BLaER1 treated with 17β-estradiol and CSF1 and Interleukin-3, amounts not matched to agents 10 nM and 100 nM (cell line): ENCODE results near the gene SECISBP2L.
"Not testable (repeated sequence)": the region's sequence is repeated elsewhere in the genome, so short reads cannot be mapped to it uniquely, and the experiment has no call there.

ENCODE experiments used
- H3K27ac ChIP-seq, 11 experiments: shearing (Covaris generic); formaldehyde crosslinking; 2 replicates each; pipeline ENCODE4 v1.8.1; 2022
- H3K27me3 ChIP-seq, 11 experiments: shearing (Covaris generic); formaldehyde crosslinking; 2 replicates each; pipeline ENCODE4 v1.8.1; 2022
- H3K36me3 ChIP-seq, 11 experiments: shearing (Covaris generic); formaldehyde crosslinking; 2 replicates each; pipeline ENCODE4 v1.8.1; 2022
- H3K4me1 ChIP-seq, 10 experiments: shearing (Covaris generic); formaldehyde crosslinking; 2 replicates each; pipeline ENCODE4 v1.8.1; 2022
- H3K4me2 ChIP-seq, 11 experiments: shearing (Covaris generic); formaldehyde crosslinking; 2 replicates each; pipeline ENCODE4 v1.8.1; 2022
- H3K4me3 ChIP-seq, 10 experiments: shearing (Covaris generic); formaldehyde crosslinking; 2 replicates each; pipeline ENCODE4 v1.8.1; 2022
- H3K9ac ChIP-seq, 11 experiments: shearing (Covaris generic); formaldehyde crosslinking; 2 replicates each; pipeline ENCODE4 v1.8.1; 2022
- H3K9me3 ChIP-seq, 11 experiments: shearing (Covaris generic); formaldehyde crosslinking; replicated peaks in 1 of 11; 2 replicates each; pipeline ENCODE4 v1.8.1; 2022
- H4K20me1 ChIP-seq, 11 experiments: shearing (Covaris generic); formaldehyde crosslinking; 2 replicates each; pipeline ENCODE4 v1.8.1; 2022
- Cebpa-rat ChIP-seq, 11 experiments: shearing (Covaris generic); IDR thresholded peaks; 2 replicates each; pipeline ENCODE4 v1.8.1; 2022

Gene SECISBP2L

DNA sequence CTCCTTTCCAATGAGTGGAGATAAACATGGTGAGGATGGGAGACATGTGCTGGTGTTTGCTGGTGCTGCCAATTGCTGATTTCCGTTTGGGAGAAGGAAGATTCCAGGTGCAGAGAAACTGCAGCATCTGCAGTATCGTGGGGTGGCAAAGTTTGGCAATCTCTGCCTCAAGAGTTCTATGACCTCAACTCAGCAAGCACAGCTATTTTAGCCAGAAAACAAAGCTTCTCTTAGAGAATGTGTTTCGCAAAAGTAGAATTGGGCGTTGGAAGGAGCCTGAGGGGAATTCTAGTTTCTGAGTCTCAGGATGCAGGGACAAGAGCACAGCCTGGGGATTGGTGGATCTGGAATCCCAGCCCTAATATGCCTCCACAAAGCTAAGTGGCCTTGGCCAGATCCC is 64.3 kb downstream of the SECISBP2L start:
- Histone ChIP-seq H3K27me3 (peaks cover 0 to under 1% (median 0%) of the 10 kb centered on the region in 11 experiments; a peak in 1 of 22 replicates), H3K4me2 (no peak overlapping the region), H4K20me1 (no peaks in the 10 kb centered on the region), H3K9me3 (0 out of 22 replicates have a peak, but pooled peaks cover 0 to 4% (median 0%) of the 10 kb centered on the region in 11 experiments), H3K36me3 (0 out of 22 replicates have a peak, but pooled peaks cover 0 to 1% (median 0%) of the 10 kb centered on the region in 11 experiments), H3K9ac (no peak overlapping the region), H3K4me1 (no peaks in the 10 kb centered on the region; a peak in 1 of 20 replicates), H3K4me3 (no peak overlapping the region), H3K27ac (no peak overlapping the region)
- TF ChIP-seq Cebpa-rat (IDR thresholded peaks at IDR 0.05): no peak

DNA sequence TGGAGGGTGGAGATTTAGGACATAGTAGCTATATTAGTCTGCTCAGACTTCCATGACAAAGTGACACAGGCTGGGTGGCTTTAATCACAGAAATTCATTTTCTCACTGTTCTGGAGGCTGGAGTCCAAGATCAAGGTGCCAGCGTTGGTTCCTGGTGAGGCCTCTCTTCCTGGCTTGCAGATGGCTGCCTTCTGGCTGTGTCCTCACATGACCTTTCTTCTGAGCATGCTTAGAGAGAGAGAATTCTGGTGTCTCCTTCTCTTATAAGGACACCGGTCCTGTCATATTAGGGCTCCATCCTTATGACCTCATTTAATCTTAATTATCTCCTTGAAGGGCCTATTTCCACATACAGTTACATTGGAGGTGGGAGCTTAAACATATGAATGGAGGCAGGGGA is 67.6 kb downstream of the SECISBP2L start:
- Histone ChIP-seq H3K27ac (no peak overlapping the region), H3K4me3 (no peak overlapping the region)
- no peak for TF ChIP-seq Cebpa-rat (IDR thresholded peaks at IDR 0.05)

DNA sequence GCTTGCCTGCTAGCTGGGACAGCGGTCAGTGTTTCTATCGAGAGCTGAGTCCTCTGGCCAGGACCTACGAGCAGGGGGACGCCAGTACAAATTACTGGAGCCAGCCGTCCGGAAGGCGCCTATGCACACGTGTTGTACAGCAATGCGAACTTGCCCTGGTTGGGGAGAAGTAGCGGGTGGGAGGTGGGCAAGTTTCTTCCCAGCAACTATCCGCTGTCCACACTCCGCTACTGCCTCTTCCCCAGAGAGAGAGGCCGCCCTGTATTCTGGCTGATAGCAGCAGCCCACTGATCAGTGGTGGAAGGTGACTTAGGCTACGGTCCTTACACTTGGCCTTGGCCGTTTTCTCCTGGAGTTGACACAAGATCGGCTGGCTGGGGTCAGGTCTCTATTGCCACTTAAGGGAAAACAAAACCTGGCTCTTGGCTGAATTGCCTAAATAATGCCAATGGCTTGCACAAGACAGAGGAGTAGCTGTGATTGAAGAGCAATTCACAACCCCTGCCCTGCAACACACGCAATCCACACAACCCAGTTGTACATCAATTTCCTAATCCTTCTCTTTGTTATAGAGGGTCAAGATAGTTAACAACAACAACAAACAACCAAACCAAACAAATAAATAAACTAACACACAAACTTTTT is 69.7 kb downstream of the SECISBP2L start:
- H3K27ac ChIP-seq: no peak overlapping the region
- H3K9ac ChIP-seq: peak overlapping the region in 4 of 11 experiments; percentile 59 to 70 (median 62); a peak in 3 of 22 replicates

More for the DNA sequence above, 67.6 kb downstream of the SECISBP2L start:
- Histone ChIP-seq H3K27me3 (peaks cover 9 to 23% (median 18%) of the 10 kb centered on the region in 11 experiments; a peak in 21 of 22 replicates), H4K20me1 (no peaks in the 10 kb centered on the region), H3K36me3 (no peaks in the 10 kb centered on the region), H3K4me1 (peaks cover 0 to 10% (median 4%) of the 10 kb centered on the region in 10 experiments; a peak in 10 of 20 replicates), H3K9ac (no peak overlapping the region), H3K4me2 (no peak overlapping the region), H3K9me3 (peaks cover 0 to 9% (median 0%) of the 10 kb centered on the region in 11 experiments; a peak in 1 of 22 replicates)

DNA sequence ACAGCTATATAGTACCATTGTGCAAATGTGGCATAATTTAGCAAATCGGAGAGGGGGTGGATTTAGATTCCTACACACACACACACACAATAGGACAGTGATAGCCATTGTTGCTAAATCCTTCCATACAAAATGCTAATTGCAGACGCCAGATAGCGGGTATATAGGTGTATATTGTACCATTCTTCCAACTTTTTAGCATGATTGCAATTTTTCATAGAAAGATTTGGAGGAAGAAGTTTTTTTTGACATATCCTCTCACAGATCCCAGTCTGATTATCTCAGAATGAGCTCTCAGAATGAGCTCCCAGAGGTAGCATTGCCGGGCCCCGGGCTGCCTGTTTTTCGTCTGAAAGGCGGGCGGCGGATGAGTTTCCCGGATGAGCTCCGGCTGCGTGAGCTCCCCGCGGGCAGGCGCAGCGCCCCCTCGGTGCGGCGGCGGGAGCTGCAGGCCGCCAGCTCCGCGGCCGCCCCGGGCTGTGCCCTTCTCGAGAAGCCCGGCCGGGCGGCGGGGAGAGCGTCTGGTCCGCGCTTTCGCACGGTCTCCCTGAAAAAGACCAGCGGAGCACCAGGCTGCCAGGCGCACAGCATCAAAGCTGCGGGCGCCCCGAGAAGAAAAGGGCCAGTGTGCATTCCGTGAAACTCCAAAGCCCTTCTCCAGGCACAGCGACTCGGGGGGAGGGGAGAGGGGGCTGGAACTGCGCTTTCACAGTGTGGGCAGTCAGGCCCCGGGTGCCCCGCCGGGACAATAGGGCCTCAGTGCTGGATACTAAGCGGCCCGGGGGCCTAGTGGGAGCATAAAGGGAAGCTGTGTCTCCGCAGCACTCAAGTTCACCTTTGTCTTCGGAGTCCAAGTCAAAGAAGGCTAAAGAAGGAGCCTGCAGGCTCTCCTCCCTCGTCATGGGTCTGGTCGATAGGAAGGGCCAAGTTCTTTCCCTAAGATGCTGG is 70.5 kb downstream of the SECISBP2L start:
- H3K9ac ChIP-seq: peak overlapping the region; percentile 26 to 72 (median 64); a peak in 20 of 22 replicates

More for the DNA sequence above, 69.7 kb downstream of the SECISBP2L start:
- peak overlapping the region in 10 of 11 experiments; percentile 75 to 95 (median 88); a peak in 20 of 22 replicates for H3K4me2 ChIP-seq
- H4K20me1 ChIP-seq: no peaks in the 10 kb centered on the region
- no peaks in the 10 kb centered on the region for H3K36me3 ChIP-seq
- peak overlapping the region in 5 of 10 experiments; percentile 51 to 69 (median 57); a peak in 5 of 20 replicates for H3K4me3 ChIP-seq
- no peak for TF ChIP-seq Cebpa-rat (IDR thresholded peaks at IDR 0.05)
- peaks cover 9 to 23% (median 18%) of the 10 kb centered on the region in 11 experiments; a peak in 21 of 22 replicates for H3K27me3 ChIP-seq
- peaks cover 0 to 9% (median 0%) of the 10 kb centered on the region in 11 experiments; a peak in 1 of 22 replicates for H3K9me3 ChIP-seq
- H3K4me1 ChIP-seq: peaks cover 0 to 10% (median 4%) of the 10 kb centered on the region in 10 experiments; a peak in 10 of 20 replicates

DNA sequence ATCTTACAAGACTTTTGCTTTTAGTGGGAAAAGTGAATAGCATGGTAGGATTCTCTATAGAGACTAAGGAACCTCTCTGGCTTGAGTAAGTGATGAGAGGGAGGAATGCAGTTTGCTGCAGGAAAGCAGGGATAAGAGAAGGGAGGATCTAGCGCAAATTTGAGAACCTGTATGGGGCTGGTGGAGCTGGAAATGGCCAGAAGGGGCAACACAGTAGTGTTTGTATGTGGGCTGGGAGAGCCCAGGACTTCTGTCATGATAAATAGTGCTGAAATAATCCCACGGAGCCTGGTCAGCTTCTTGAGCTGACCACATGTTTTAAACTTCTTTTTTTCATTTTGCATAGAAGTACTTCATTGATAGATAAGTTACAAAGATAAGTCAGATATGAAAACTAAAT is 71.4 kb downstream of the SECISBP2L start:
- Histone ChIP-seq H3K27ac (no peak overlapping the region), H3K27me3 (peaks cover 9 to 23% (median 18%) of the 10 kb centered on the region in 11 experiments; a peak in 21 of 22 replicates), H3K4me1 (peaks cover 0 to 10% (median 4%) of the 10 kb centered on the region in 10 experiments; a peak in 10 of 20 replicates), H3K4me2 (no peak overlapping the region), H3K36me3 (no peaks in the 10 kb centered on the region), H3K4me3 (no peak overlapping the region), H3K9ac (no peak overlapping the region), H3K9me3 (peaks cover 0 to 9% (median 0%) of the 10 kb centered on the region in 11 experiments; a peak in 1 of 22 replicates), H4K20me1 (no peaks in the 10 kb centered on the region)
- no peak for TF ChIP-seq Cebpa-rat (IDR thresholded peaks at IDR 0.05)

More for the DNA sequence above, 70.5 kb downstream of the SECISBP2L start:
- H3K4me3 ChIP-seq: peak overlapping the region; percentile 45 to 69 (median 52); a peak in 19 of 20 replicates
- no peaks in the 10 kb centered on the region for H3K36me3 ChIP-seq
- peaks cover 0 to 10% (median 4%) of the 10 kb centered on the region in 10 experiments; a peak in 10 of 20 replicates for H3K4me1 ChIP-seq
- H3K9me3 ChIP-seq: peaks cover 0 to 9% (median 0%) of the 10 kb centered on the region in 11 experiments; a peak in 1 of 22 replicates
- no peak overlapping the region for H3K27ac ChIP-seq
- peak overlapping the region; percentile 75 to 95 (median 88) for H3K4me2 ChIP-seq
- peaks cover 9 to 23% (median 18%) of the 10 kb centered on the region in 11 experiments; a peak in 21 of 22 replicates for H3K27me3 ChIP-seq
- no peaks in the 10 kb centered on the region for H4K20me1 ChIP-seq
- no peak for TF ChIP-seq Cebpa-rat (IDR thresholded peaks at IDR 0.05)

DNA sequence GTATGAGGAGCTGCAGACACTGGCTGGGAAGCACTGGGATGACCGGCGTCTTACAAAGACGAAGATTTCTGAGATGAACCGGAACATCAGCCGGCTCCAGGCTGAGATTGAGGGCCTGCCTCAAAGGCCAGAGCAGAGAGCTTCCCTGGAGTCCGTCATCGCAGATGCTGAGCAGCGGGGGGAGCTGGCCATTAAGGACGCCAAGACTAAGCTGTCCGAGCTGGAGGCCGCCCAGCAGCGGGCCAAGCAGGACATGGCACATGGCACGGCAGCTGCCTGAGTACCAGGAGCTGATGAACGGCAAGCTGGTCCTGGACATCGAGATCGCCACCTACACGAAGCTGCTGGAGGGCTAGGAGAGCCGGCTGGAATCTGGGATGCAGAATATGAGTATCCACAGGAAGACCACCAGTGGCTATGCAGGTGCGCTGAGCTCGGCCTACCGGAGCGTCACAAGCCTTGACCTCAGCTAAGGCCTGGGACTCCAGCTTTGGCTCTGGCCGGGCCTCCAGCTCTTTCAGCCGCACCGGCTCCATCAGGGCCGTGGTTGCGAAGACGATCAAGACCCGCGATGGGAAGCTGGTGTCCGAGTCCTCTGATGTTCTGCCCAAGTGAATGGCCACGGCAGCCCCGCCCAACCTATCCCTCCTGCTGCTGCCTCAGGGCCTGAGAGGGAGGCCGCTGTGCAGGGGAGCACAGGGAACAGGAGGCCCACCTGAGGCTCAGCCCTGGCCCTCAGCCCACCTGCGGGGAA is 73.3 kb downstream of the SECISBP2L start:
- no peak overlapping the region for H3K4me3 ChIP-seq
- H3K4me1 ChIP-seq: peaks cover 0 to 10% (median 4%) of the 10 kb centered on the region in 10 experiments; a peak in 10 of 20 replicates
- no peaks in the 10 kb centered on the region for H4K20me1 ChIP-seq
- H3K4me2 ChIP-seq: no peak overlapping the region
- no peak for TF ChIP-seq Cebpa-rat (IDR thresholded peaks at IDR 0.05)
- no peaks in the 10 kb centered on the region for H3K36me3 ChIP-seq
- H3K9me3 ChIP-seq: peaks cover 0 to 9% (median 0%) of the 10 kb centered on the region in 11 experiments; a peak in 1 of 22 replicates
- H3K27ac ChIP-seq: no peak overlapping the region
- H3K27me3 ChIP-seq: peaks cover 9 to 23% (median 18%) of the 10 kb centered on the region in 11 experiments; a peak in 21 of 22 replicates
- H3K9ac ChIP-seq: no peak overlapping the region

DNA sequence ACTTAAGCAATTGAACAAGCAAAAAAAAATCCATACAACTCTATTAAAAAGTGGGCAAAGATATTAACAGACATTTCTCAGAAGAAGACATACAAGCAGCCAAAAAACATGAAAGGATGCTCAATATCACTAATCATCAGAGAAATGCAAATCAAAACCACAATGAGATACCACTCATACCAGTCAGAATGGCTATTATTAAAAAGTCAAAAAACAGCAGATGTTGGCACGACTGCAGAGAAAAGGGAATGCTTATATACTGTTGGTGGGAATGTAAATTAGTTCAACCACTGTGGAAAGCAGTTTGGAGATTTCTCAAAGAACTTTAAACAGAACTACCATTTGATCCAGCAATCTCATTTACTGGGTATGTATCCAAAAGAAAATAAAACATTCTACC is 75.3 kb downstream of the SECISBP2L start:
- H3K4me3 ChIP-seq, H3K4me2 ChIP-seq, H3K36me3 ChIP-seq, H3K9me3 ChIP-seq, H3K27ac ChIP-seq, H3K9ac ChIP-seq, H4K20me1 ChIP-seq: not testable (repeated sequence)
- Histone ChIP-seq H3K27me3 (peaks cover 2 to 13% (median 8%) of the 10 kb centered on the region in 11 experiments; a peak in 21 of 22 replicates), H3K4me1 (peaks cover 7 to 19% (median 14%) of the 10 kb centered on the region in 10 experiments)

DNA sequence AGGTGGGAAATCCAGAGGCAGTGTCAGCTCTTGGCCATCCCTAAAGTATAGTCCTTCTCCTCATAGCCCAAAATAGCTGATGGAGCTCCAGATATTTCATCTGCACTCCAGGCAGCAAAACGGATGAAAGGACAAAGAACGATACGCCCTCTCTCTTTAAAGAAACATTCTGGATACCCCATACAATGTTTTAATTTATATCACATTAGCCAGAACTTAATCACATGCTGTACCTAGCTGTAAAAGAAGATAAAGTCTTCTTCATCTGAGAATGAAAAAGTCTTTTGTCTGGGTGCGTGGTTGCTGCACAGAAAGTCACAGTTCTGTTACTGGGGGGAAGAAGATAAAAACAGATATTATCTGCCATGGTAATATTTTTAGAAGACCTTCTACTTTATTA is 78.2 kb downstream of the SECISBP2L start:
- Histone ChIP-seq H3K27ac (no peak overlapping the region), H3K36me3 (no peaks in the 10 kb centered on the region)

More for the DNA sequence above, 78.2 kb downstream of the SECISBP2L start:
- peaks cover 24 to 41% (median 38%) of the 10 kb centered on the region in 10 experiments for H3K4me1 ChIP-seq
- H3K4me2 ChIP-seq: no peak overlapping the region
- no peak overlapping the region for H3K9ac ChIP-seq
- H4K20me1 ChIP-seq: no peaks in the 10 kb centered on the region
- peaks cover 0 to 10% (median 0%) of the 10 kb centered on the region in 11 experiments; a peak in 6 of 22 replicates for H3K27me3 ChIP-seq
- no peak for TF ChIP-seq Cebpa-rat (IDR thresholded peaks at IDR 0.05)
- H3K9me3 ChIP-seq: peaks cover 0 to 7% (median 4%) of the 10 kb centered on the region in 11 experiments; a peak in 10 of 22 replicates
- no peak overlapping the region for H3K4me3 ChIP-seq
